HepG2 (cell line): Measurements from ENCODE around the gene EGFL8. TPM values are rescaled to one million over a fixed set of nuclear protein-coding genes. Genes with fewer than 3 reads are reported as not detected.

Experiments
- ATAC-seq: fragments of 200-7000 bp; cut with Tn5 transposase; 3 replicates; pipeline ENCODE4 v1.9.1; 2020; ENCODE audit warnings: mild to moderate bottlenecking, moderate library complexity
- BruUV-seq: library from RNA; stranded (reverse); fragments of 400-500 nt; replicated peaks from 2 replicates; lab custom pipeline; 2021; lab: Mats Ljungman, UMichigan
- CTCF ChIA-PET: fragments of 300-600 bp; formaldehyde crosslinking; extraction: SDS; loops from one replicate; lab custom pipeline; 2021; ENCODE audit warnings: low total read pairs, inconsistent platforms, low intra/inter-chr PET ratio; lab: Yijun Ruan, JAX
- POLR2A ChIA-PET: fragments of 350-600 bp; sonication (Branson Sonifier 250); formaldehyde crosslinking; loops from one replicate; lab custom pipeline; 2020; ENCODE audit warnings: antibody characterized with exemption, inconsistent platforms; lab: Yijun Ruan, JAX
- DNase-seq: peaks from one replicate; pipeline ENCODE4 v3.0.0-alpha.2; 2015; ENCODE audit warnings: low spot score
- FAIRE-seq: peaks from 3 replicates; lab custom pipeline; 2011; peaks lifted over from hg19 to GRCh38; lab: Jason Lieb, UNC
- H2AFZ ChIP-seq: one replicate; pipeline ENCODE4 v1.6.1; 2011; ENCODE audit warnings: low read length, inconsistent platforms
- H3K27ac ChIP-seq: fragments of 300-600 bp; 3 replicates; pipeline ENCODE4 v1.8.0; 2011; ENCODE audit warnings: mixed run types, mild to moderate bottlenecking, mixed read lengths, low read length, inconsistent platforms; ENCODE audit not compliant: insufficient read depth; ENCODE audit errors: extremely low read length
- H3K27me3 ChIP-seq, 2 experiments: fragments of 200-600 bp in 1 of 2; 2 replicates in 1 of 2; 3 replicates in 1 of 2; pipeline versions ENCODE4 v1.6.0 to v1.8.0; 2011; ENCODE audit warnings: low read length in 2 of 2, mild to moderate bottlenecking in 2 of 2, moderate library complexity in 2 of 2, inconsistent platforms in 1 of 2; ENCODE audit not compliant: insufficient read depth in 2 of 2, control insufficient read depth in 1 of 2
- H3K36me3 ChIP-seq, 2 experiments: fragments of 200-600 bp in 1 of 2; replicated peaks in 1 of 2; 2 replicates in 1 of 2; 3 replicates in 1 of 2; pipeline versions ENCODE4 v1.5.1 to v1.8.0; 2011; ENCODE audit warnings: low read length in 2 of 2, inconsistent platforms in 1 of 2; ENCODE audit not compliant: insufficient read depth in 2 of 2, control insufficient read depth in 1 of 2
- H3K4me1 ChIP-seq: 2 replicates; pipeline ENCODE4 v1.5.1; 2012; ENCODE audit warnings: low read length, inconsistent platforms; ENCODE audit not compliant: insufficient read depth
- H3K4me2 ChIP-seq: 2 replicates; pipeline ENCODE4 v1.6.0; 2011; ENCODE audit warnings: low read depth, low read length, inconsistent platforms
- H3K4me3 ChIP-seq, 3 experiments: fragments of 200-600 bp in 1 of 3; sonication (generic), shearing (Covaris generic) in 1 of 3; replicated peaks in 1 of 3; 2 replicates each; pipeline ENCODE4 v1.5.1; 2011 to 2016; ENCODE audit warnings: low read length in 3 of 3, inconsistent platforms in 2 of 3, low read depth in 2 of 3, mild to moderate bottlenecking in 2 of 3, control low read depth in 1 of 3, mixed read lengths in 1 of 3; ENCODE audit not compliant: insufficient read depth in 1 of 3
- H3K79me2 ChIP-seq: one replicate; pipeline ENCODE4 v1.6.1; 2011; ENCODE audit warnings: low read length, inconsistent platforms; ENCODE audit not compliant: insufficient read depth
- H3K9ac ChIP-seq: 2 replicates; pipeline ENCODE4 v1.6.0; 2011; ENCODE audit warnings: mild to moderate bottlenecking, low read depth, low read length, inconsistent platforms; ENCODE audit not compliant: insufficient read depth
- H3K9me3 ChIP-seq: 2 replicates; pipeline ENCODE4 v1.5.1; 2012; ENCODE audit warnings: mild to moderate bottlenecking, low read length
- H4K20me1 ChIP-seq: 2 replicates; pipeline ENCODE4 v1.6.0; 2011; ENCODE audit warnings: inconsistent platforms, mild to moderate bottlenecking, low read length, moderate library complexity; ENCODE audit not compliant: insufficient read depth
- ARHGAP35 ChIP-seq: sonication (generic); formaldehyde crosslinking; IDR thresholded peaks from 2 replicates; pipeline ENCODE4 v1.9.0; 2022; ENCODE audit warnings: mild to moderate bottlenecking, inconsistent platforms, moderate library complexity, missing genetic modification reagents, borderline replicate concordance
- GABPB1 ChIP-seq: IDR thresholded peaks from 2 replicates; pipeline ENCODE4 v1.6.1; 2016; ENCODE audit warnings: mild to moderate bottlenecking, missing genetic modification reagents, moderate library complexity, missing compliant biosample characterization
- HNRNPUL1 ChIP-seq: fragments of 200-400 bp; formaldehyde crosslinking; IDR thresholded peaks from 2 replicates; pipeline ENCODE4 v1.6.1; 2017; ENCODE audit warnings: low read depth, mild to moderate bottlenecking, low read length, moderate library complexity
- ISX ChIP-seq: sonication (generic); formaldehyde crosslinking; conservative IDR thresholded peaks from 2 replicates; pipeline ENCODE4 v1.5.0; 2020; ENCODE audit warnings: missing genetic modification reagents
- KAT8 ChIP-seq: IDR thresholded peaks from 2 replicates; pipeline ENCODE4 v1.6.1; 2016; ENCODE audit warnings: missing genetic modification reagents, missing compliant biosample characterization
- KLF16 ChIP-seq, 2 experiments: sonication (generic) in 1 of 2; formaldehyde crosslinking in 1 of 2; IDR thresholded peaks; 2 replicates each; pipeline versions ENCODE4 v1.6.1 to v1.8.0; 2016 to 2023; ENCODE audit warnings: missing genetic modification reagents in 2 of 2, missing compliant biosample characterization in 1 of 2
- KLF6 ChIP-seq: IDR thresholded peaks from 2 replicates; pipeline ENCODE4 v1.8.0; 2016; ENCODE audit warnings: missing biosample characterization, missing genetic modification reagents
- SMARCE1 ChIP-seq: fragments of 450-650 bp; IDR thresholded peaks from 2 replicates; pipeline ENCODE4 v1.6.1; 2017; ENCODE audit warnings: borderline replicate concordance
- SP2 ChIP-seq: sonication (generic); formaldehyde crosslinking; IDR thresholded peaks from 2 replicates; pipeline ENCODE4 v1.5.1; 2020; ENCODE audit warnings: mild to moderate bottlenecking, missing genetic modification reagents
- STAG1 ChIP-seq: sonication (generic); formaldehyde crosslinking; IDR thresholded peaks from 2 replicates; pipeline ENCODE4 v1.4.0; 2020; ENCODE audit warnings: missing genetic modification reagents
- TGIF2 ChIP-seq: IDR thresholded peaks from 2 replicates; pipeline ENCODE4 v1.6.1; 2016; ENCODE audit warnings: control low read depth, missing compliant biosample characterization
- XRCC5 ChIP-seq: fragments of 200-400 bp; formaldehyde crosslinking; optimal IDR thresholded peaks from 2 replicates; pipeline ENCODE3; 2017; ENCODE audit warnings: mild to moderate bottlenecking, low read length
- ZNF224 ChIP-seq: sonication (generic); formaldehyde crosslinking; IDR thresholded peaks from 2 replicates; pipeline ENCODE4 v1.5.0; 2020; ENCODE audit warnings: mild to moderate bottlenecking, missing genetic modification reagents
- ZNF451 ChIP-seq: sonication (generic); formaldehyde crosslinking; IDR thresholded peaks from 2 replicates; pipeline ENCODE4 v1.5.0; 2020; ENCODE audit warnings: mild to moderate bottlenecking, missing genetic modification reagents
- ZNF841 ChIP-seq: sonication (generic); formaldehyde crosslinking; IDR thresholded peaks from 2 replicates; pipeline ENCODE4 v1.8.1; 2023; ENCODE audit warnings: missing genetic modification reagents, borderline replicate concordance
- WGBS: methylation state at CpG from one replicate; pipeline ENCODE4 v1.1.6; 2017; ENCODE audit warnings: low lambda C conversion rate; 5-methylcytosine and 5-hydroxymethylcytosine counted together
- in situ Hi-C: cut with HindIII; loops from 2 replicates; pipeline ENCODE4 v1.10.0; 2017; ENCODE audit warnings: low pct_unique_long_range_greater_than_20kb; ENCODE audit not compliant: extremely low pct_ligation_motif_present
- intact Hi-C: fragments of 100-400 bp; cut with micrococcal nuclease; formaldehyde crosslinking; loops from one replicate; pipeline ENCODE4 v1.10.0; 2022; ENCODE audit not compliant: unreplicated experiment
- polyA plus RNA-seq, 8 experiments: library from polyadenylated mRNA; depleted of rRNA in 3 of 8; stranded (reverse) in 7 of 8; unstranded in 1 of 8; fragments of >200 nt; fragmentation: Illumina TruSeq in 4 of 8; extraction: Trizol in 4 of 8; gene quantifications; 2 replicates each; pipeline versions ENCODE4 v1.2.1 to v1.2.3, GENCODE V29; 2011 to 2016; ENCODE audit warnings: low read depth in 4 of 8, missing spikeins in 1 of 8, mixed read lengths in 1 of 8; ENCODE audit not compliant: insufficient read depth in 1 of 8
- total RNA-seq, 5 experiments: library from RNA; depleted of rRNA; stranded (reverse); fragments of >200 nt; fragmentation: Illumina TruSeq; extraction: Trizol; gene quantifications; 2 replicates each; pipeline ENCODE4 v1.2.3, GENCODE V29; 2016; ENCODE audit warnings: low read depth in 1 of 5
- TF ChIP-seq, protein P1 (sequence below): sonication (generic); formaldehyde crosslinking; IDR thresholded peaks from 2 replicates; pipeline ENCODE4 v1.9.0; 2022; ENCODE audit warnings: low read depth, missing genetic modification reagents
- TF ChIP-seq, protein P2 (sequence below): sonication (generic); formaldehyde crosslinking; conservative IDR thresholded peaks from 2 replicates; pipeline ENCODE4 v1.4.0; 2020; ENCODE audit warnings: missing genetic modification reagents
- TF ChIP-seq, protein P3 (sequence below): sonication (generic); formaldehyde crosslinking; IDR thresholded peaks from 2 replicates; pipeline ENCODE4 v1.9.0; 2021; ENCODE audit warnings: missing genetic modification reagents, borderline replicate concordance

Gene EGFL8
- total and polyA plus RNA-seq, 2 of the 13 experiments (the other 11 are each of a cell fraction or from before 2014, with no cell fraction given) = 10.0 to 11.5 TPM

DNA sequence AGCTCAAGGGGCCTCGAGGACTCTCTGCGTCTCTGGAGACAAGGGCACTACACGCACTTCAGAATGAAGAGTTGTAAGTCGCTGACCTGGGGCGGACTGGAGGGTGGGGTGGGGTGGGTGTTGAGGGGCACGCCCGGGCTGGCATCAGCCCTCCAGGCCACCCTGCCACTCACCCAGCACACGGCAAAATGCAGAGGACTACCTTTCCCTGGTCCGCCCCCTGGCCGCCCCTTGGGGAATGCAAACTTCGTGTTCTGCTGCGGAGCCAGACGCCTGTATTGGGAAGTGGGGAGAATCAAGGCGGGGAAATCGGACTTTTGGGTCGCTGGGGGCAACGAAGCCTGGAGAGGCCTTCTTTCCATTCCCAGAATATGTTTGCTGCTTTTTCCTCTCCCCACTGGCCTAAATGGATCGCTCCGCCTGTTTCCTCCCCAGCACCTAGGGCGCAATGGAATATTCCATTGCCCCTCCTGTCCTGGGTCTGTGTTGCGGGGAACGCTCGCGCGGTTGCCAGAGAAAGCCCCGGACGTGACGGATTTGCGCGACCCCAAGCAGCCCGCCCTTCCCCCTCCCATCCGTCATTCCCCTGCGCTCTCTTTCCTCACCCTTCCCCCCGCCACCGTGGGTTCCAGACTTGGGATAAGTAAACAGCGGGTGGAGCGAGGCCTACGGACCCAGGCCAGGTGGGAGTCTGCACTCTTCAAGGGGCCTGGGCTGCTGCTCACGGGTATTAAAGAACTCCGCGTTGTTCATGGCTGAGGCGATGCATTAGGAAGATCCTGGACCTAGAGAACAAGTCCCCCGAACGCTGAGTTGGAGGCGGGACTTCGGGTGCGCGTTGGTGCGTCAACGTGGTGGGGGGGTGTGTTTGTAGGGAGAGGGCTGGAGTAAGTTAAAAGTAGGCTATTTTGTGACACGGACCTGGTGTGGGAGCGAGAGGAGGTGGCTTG lies 10.6 kb upstream of the EGFL8 start, which contains the start of gene PPT2:
TSS of gene PPT2 (plus strand) at position 578 of the 950 bp plus-strand sequence. CDS start 454 bp downstream, outside the sequence.
- peak; percentile 86 for FAIRE-seq
- TF ChIP-seq, protein P1, sequence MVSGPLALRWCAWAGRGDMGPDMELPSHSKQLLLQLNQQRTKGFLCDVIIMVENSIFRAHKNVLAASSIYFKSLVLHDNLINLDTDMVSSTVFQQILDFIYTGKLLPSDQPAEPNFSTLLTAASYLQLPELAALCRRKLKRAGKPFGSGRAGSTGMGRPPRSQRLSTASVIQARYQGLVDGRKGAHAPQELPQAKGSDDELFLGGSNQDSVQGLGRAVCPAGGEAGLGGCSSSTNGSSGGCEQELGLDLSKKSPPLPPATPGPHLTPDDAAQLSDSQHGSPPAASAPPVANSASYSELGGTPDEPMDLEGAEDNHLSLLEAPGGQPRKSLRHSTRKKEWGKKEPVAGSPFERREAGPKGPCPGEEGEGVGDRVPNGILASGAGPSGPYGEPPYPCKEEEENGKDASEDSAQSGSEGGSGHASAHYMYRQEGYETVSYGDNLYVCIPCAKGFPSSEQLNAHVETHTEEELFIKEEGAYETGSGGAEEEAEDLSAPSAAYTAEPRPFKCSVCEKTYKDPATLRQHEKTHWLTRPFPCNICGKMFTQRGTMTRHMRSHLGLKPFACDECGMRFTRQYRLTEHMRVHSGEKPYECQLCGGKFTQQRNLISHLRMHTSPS (CRISPR knock-in tag) = peak; percentile 82; the same call in 1 of the 2 replicates
- TF ChIP-seq HNRNPUL1 (no peak), KLF16 (CRISPR knock-in tag; IDR thresholded peaks at IDR 0.05) (no peak; a peak in 1 of 4 replicates), SP2 (CRISPR knock-in tag) (peak; percentile 68; the same call in 1 of the 2 replicates), GABPB1 (CRISPR knock-in tag) (peak; percentile 94), XRCC5 (peak; percentile 28), KAT8 (CRISPR knock-in tag) (peak; percentile 94), SMARCE1 (no peak), ZNF451 (CRISPR knock-in tag) (no peak), ARHGAP35 (CRISPR knock-in tag) (no peak; the same call in 1 of the 2 replicates), ZNF841 (CRISPR knock-in tag) (no peak), ISX (CRISPR knock-in tag) (no peak), ZNF224 (CRISPR knock-in tag) (peak; percentile 27), TGIF2 (peak; percentile 34), STAG1 (CRISPR knock-in tag) (peak; percentile 21; the same call in 1 of the 2 replicates), KLF6 (peak; percentile 88; the same call in 1 of the 2 replicates)
- TF ChIP-seq, protein P2, sequence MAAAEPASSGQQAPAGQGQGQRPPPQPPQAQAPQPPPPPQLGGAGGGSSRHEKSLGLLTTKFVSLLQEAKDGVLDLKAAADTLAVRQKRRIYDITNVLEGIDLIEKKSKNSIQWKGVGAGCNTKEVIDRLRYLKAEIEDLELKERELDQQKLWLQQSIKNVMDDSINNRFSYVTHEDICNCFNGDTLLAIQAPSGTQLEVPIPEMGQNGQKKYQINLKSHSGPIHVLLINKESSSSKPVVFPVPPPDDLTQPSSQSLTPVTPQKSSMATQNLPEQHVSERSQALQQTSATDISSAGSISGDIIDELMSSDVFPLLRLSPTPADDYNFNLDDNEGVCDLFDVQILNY (CRISPR knock-in tag) = no peak
- TF ChIP-seq, protein P3, sequence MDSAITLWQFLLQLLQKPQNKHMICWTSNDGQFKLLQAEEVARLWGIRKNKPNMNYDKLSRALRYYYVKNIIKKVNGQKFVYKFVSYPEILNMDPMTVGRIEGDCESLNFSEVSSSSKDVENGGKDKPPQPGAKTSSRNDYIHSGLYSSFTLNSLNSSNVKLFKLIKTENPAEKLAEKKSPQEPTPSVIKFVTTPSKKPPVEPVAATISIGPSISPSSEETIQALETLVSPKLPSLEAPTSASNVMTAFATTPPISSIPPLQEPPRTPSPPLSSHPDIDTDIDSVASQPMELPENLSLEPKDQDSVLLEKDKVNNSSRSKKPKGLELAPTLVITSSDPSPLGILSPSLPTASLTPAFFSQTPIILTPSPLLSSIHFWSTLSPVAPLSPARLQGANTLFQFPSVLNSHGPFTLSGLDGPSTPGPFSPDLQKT (CRISPR knock-in tag) = no peak

More for the DNA sequence above, 10.6 kb upstream of the EGFL8 start, which contains the start of gene PPT2:
- peak within 1 kb of the TSS; percentile 91 for H3K9ac ChIP-seq
- BruUV-seq = TSS peak; percentile 73
- no peaks in the 10 kb centered on the region; a peak in 1 of 5 replicates for H3K27me3 ChIP-seq
- no peaks in the 10 kb centered on the region for H3K9me3 ChIP-seq
- intact Hi-C loops = loop anchor here (1.0 kb wide), 5 partner anchors 24 to 67 kb away; partner anchors contain the start of genes FKBPL and RNF5
- peak; percentile 79 for ATAC-seq
- peak within 1 kb of the TSS; percentile 78 to 91 (median 88) for H3K4me3 ChIP-seq
- H3K27ac ChIP-seq = peak within 1 kb of the TSS; percentile 88
- peak within 1 kb of the TSS; percentile 94 for H3K4me2 ChIP-seq
- H4K20me1 ChIP-seq = no peaks in the 10 kb centered on the region
- DNase-seq = peak; percentile 93
- H3K36me3 ChIP-seq = peaks cover 18 to 32% of the 10 kb centered on the region in 2 experiments
- H3K79me2 ChIP-seq = peaks cover 17% of the 10 kb centered on the region
- peaks cover 28% of the 10 kb centered on the region for H3K4me1 ChIP-seq
- WGBS = under 1% methylated on average over 41 of the region's 52 CpGs
- CTCF ChIA-PET = interaction anchor here (1.0 to 4.3 kb wide), 6 partner anchors 26 to 106 kb away, joined by 4 to 97 read pairs (median 4); partner anchors contain the start of gene ATF6B
- POLR2A ChIA-PET = interaction anchor here (0.5 to 2.6 kb wide), 14 partner anchors 11 to 818 kb away, joined by 3 to 35 read pairs (median 4); partner anchors contain the start of genes AGPAT1, ATF6B, EGFL8 and FKBPL
- H2AFZ ChIP-seq = peak within 1 kb of the TSS; percentile 75
- in situ Hi-C loops = loop anchor here (5.0 kb wide), 1 partner anchor 37 kb away; no protein-coding TSS in a partner anchor
